ENCODE measurements around the gene PCMT1.

Gene PCMT1

GRCh38 chr6:149749594-149750135, at the start of gene PCMT1:
Gene PCMT1, plus strand, starts transcription at chr6:149749741. Its CDS starts 161 bp downstream, at chr6:149749902.
- TF ChIP-seq, protein P1, sequence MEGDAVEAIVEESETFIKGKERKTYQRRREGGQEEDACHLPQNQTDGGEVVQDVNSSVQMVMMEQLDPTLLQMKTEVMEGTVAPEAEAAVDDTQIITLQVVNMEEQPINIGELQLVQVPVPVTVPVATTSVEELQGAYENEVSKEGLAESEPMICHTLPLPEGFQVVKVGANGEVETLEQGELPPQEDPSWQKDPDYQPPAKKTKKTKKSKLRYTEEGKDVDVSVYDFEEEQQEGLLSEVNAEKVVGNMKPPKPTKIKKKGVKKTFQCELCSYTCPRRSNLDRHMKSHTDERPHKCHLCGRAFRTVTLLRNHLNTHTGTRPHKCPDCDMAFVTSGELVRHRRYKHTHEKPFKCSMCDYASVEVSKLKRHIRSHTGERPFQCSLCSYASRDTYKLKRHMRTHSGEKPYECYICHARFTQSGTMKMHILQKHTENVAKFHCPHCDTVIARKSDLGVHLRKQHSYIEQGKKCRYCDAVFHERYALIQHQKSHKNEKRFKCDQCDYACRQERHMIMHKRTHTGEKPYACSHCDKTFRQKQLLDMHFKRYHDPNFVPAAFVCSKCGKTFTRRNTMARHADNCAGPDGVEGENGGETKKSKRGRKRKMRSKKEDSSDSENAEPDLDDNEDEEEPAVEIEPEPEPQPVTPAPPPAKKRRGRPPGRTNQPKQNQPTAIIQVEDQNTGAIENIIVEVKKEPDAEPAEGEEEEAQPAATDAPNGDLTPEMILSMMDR (conservative IDR thresholded peaks at IDR 0.05), result no peak
- TF ChIP-seq ZFX (IDR thresholded peaks at IDR 0.05), result peak; percentile 51; the same call in 1 of the 2 replicates
- H3K27ac ChIP-seq, result peak within 1 kb of the TSS; percentile 93

- no peak overlapping the region for H3K27ac ChIP-seq
- TF ChIP-seq, protein P1 (conservative IDR thresholded peaks at IDR 0.05), result no peak
- TF ChIP-seq ZFX (IDR thresholded peaks at IDR 0.05), result no peak
These were observed 47.8 kb upstream of the PCMT1 start for GRCh38 chr6:149701714-149702113.

GRCh38 chr6:149711711-149712110, 37.8 kb upstream of the PCMT1 start:
- TF ChIP-seq, protein P1 (conservative IDR thresholded peaks at IDR 0.05), result no peak
- no peak for TF ChIP-seq ZFX (IDR thresholded peaks at IDR 0.05)
- H3K27ac ChIP-seq, result no peak overlapping the region

DNA sequence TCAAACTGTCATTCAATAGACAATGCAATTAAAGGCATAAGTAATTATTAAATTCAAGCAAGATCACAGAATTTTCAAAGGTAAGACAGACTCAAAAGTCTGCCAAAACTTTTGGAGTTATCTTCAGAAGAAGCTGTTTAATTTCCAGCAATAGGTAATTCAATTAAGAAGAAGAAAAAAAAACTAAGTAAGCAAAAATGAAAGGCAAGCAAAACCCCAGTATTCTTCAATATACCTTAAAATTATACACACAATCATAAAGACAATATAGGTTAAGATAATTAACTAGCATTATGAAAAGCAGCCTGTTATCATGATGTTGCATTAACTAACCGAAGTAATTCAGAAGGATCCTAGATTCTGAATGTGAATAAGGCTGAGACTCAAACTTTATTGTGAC, 35.1 kb upstream of the PCMT1 start:
- no peak for TF ChIP-seq ZFX (IDR thresholded peaks at IDR 0.05)
- TF ChIP-seq, protein P1 (conservative IDR thresholded peaks at IDR 0.05), result no peak
- no peak overlapping the region for H3K27ac ChIP-seq

DNA sequence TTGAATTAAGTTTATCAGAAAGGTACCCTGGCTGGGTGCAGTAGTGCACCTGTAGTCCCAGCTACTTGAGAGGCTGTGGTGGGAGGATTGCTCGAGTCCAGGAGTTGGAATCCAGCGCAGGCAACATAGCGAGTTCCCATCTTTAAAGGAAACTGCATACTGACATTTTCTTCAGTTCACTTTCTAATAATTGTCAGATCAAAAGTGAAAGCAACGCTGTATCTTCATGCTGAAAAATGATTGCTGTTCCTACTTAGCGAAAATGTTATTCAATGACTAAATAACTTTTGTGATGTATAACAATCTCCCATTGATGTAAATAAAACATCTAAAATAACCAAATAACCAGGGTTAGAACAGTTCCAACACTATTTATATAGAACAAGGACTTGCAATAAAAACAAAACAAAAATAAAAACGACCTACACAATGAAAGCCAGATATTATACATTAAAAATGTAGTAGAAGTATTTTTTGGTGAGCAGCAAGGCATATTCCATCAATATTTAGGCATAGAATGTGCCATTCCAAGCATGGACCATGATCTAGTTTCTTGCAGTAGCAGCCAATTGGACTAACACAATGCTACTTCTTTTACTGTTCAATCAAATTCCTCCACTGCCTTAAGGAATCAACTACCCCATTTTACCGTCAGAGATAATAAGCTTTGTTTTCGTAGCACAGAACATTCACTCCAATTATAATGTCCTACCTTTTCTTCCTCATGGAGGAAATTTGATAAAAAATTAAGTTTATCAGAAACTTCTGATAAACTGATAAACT, 33.2 kb upstream of the PCMT1 start:
- TF ChIP-seq ZFX (IDR thresholded peaks at IDR 0.05), result no peak
- TF ChIP-seq, protein P1 (conservative IDR thresholded peaks at IDR 0.05), result no peak
- no peak overlapping the region; the same call in 1 of the 2 replicates for H3K27ac ChIP-seq

DNA sequence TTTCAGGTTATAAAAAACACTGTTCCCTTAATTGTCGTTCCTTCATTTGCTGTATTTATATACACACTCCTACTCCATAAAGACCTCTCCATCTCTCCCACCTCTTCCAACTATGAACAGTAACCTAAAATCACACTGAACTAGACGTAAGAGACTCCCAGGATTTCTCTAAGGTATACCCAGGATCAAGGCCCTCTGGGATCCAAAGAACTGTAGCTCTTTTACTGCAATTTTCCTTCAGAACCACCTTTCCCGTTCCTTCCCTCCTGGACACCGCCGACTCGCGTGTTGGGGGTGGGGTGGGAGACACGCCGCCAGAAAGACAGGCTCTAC, 32.3 kb upstream of the PCMT1 start:
- peak overlapping the region; percentile 94 for H3K27ac ChIP-seq
- no peak for TF ChIP-seq ZFX (IDR thresholded peaks at IDR 0.05)
- TF ChIP-seq, protein P1 (conservative IDR thresholded peaks at IDR 0.05), result no peak

All from C4-2B (cell line).